Activated CD4-positive, alpha-beta T cell treated with anti-CD3 and anti-CD28 coated beads for 36 hours (primary cell): Measurements from ENCODE around the gene TBRG1. TPM values are rescaled to one million over a fixed set of nuclear protein-coding genes. Genes with fewer than 3 reads are reported as not detected.

ENCODE experiments used
- ATAC-seq: fragments of 200-7000 bp; cut with Tn5 transposase; one replicate; pipeline ENCODE4 v1.10.0; 2021; ENCODE audit warnings: mild to moderate bottlenecking, moderate library complexity
- CTCF ChIA-PET: fragments of 350-600 bp; sonication (Branson Sonifier 250); formaldehyde crosslinking; loops from one replicate; lab custom pipeline; 2021; ENCODE audit warnings: antibody characterized with exemption; lab: Charles Lee
- POLR2A ChIA-PET: fragments of 350-600 bp; sonication (Branson Sonifier 250); formaldehyde crosslinking; loops from one replicate; lab custom pipeline; 2021; ENCODE audit warnings: antibody characterized with exemption, inconsistent platforms; lab: Charles Lee
- DNase-seq: peaks from one replicate; pipeline ENCODE4 v3.0.0-alpha.2; 2020
- H3K27ac Mint-ChIP-seq: one replicate; pipeline ENCODE4 v1.8.0; 2021; ENCODE audit warnings: mixed read lengths
- H3K27me3 Mint-ChIP-seq: one replicate; pipeline ENCODE4 v1.8.0; 2021; ENCODE audit warnings: mixed read lengths
- H3K36me3 Mint-ChIP-seq: one replicate; pipeline ENCODE4 v1.8.0; 2021; ENCODE audit warnings: low read depth, mixed read lengths
- H3K4me1 Mint-ChIP-seq: one replicate; pipeline ENCODE4 v1.8.0; 2021; ENCODE audit warnings: mixed read lengths
- H3K4me3 Mint-ChIP-seq: one replicate; pipeline ENCODE4 v1.8.0; 2021; ENCODE audit warnings: mild to moderate bottlenecking, moderate library complexity, mixed read lengths
- H3K9me3 Mint-ChIP-seq: one replicate; pipeline ENCODE4 v1.8.0; 2021; ENCODE audit warnings: low read depth, mixed read lengths
- intact Hi-C, 2 experiments: fragments of 100-400 bp; cut with DNase I in 1 of 2; cut with micrococcal nuclease in 1 of 2; formaldehyde crosslinking; loops; one replicate each; pipeline versions ENCODE4 v1.14.2 to v1.15.1; 2022 to 2024; cut with DNase I, micrococcal nuclease
- total RNA-seq, 2 experiments: library from RNA; stranded (reverse); gene quantifications; one replicate each; pipeline ENCODE4 v1.2.3, GENCODE V29; 2021

TBRG1 gene
- total RNA-seq, 2 experiments from 2014 or later: 29.6 to 40.6 TPM

DNA sequence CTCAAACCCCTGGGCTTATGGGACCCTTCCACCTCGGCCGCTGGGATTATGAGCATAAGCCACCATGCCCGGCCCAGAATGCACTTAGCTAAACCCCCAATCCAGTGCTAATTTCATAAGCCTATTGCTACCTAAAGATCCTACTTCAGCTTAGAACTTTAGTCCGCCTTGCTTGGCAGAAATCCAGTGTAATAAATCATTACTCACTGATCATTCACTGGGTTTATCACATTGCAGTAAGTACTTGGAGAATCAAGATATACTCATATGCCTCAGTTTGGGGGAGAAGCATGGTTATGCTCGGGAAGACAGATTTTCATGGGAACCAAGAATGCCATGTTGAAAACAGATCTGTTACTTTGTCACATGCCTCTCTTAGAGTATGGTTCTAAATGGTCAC is 3.8 kb upstream of the TBRG1 start:
- Mint-ChIP-seq H3K4me1 (peaks cover 3% of the 10 kb centered on the region), H3K36me3 (peaks cover 1% of the 10 kb centered on the region), H3K27me3 (peaks cover 8% of the 10 kb centered on the region), H3K4me3 (no peak overlapping the region), H3K27ac (no peak overlapping the region), H3K9me3 (no peaks in the 10 kb centered on the region)
- intact Hi-C loops: no loop called here
- ChIA-PET CTCF (interaction anchor here (0.7 to 2.4 kb wide), 2 partner anchors 18 to 23 kb away, joined by 3 to 7 read pairs; no protein-coding TSS in a partner anchor), POLR2A (no interaction called here)
- no peak for DNase-seq
- no peak for ATAC-seq

DNA sequence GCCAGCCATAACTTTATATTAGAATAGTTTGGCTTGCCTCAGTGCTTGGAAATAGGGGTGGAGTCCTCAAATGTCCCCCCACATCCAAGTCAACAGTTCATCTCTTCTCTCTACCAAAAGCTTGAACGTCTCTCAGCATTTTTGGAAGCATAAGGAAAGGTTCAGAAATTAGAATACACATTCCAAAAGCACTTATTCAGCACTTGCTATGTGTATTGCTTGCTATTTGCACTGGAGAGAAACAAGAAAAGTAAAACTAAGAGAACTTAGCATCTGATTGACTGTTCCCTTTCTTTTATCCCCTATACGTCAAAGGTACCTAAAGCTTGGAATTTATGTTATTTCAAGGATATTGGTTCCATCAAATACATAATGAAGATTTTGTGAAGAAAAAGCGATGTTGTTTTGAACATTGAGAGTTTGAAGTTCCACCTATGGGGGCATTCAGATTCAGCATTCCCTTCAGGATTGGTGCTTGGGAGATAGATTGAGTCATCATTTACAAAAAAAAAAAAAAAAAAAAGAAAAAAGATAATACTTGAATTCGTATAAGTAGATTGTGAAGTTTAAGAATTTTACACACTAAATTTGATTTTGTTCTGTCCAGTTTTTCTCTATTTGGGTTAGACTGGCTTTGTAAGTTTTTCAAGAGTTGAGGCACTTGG is 1.3 kb downstream of the TBRG1 start:
- Mint-ChIP-seq H3K4me3 (peak overlapping the region; percentile 93), H3K36me3 (peaks cover 32% of the 10 kb centered on the region), H3K27ac (peak overlapping the region; percentile 95), H3K9me3 (no peaks in the 10 kb centered on the region), H3K27me3 (peaks cover 5% of the 10 kb centered on the region), H3K4me1 (peaks cover 25% of the 10 kb centered on the region)
- no peak for DNase-seq
- intact Hi-C loops: loop anchor here in 1 of 2 experiments (2.0 to 10.0 kb wide), 5 partner anchors 123 to 1591 kb away; partner anchors contain the start of genes ESAM, FAM118B, HYLS1 and RPUSD4
- POLR2A ChIA-PET: interaction anchor here (0.6 kb wide), 1 partner anchor 137 kb away, joined by 3 read pairs; no protein-coding TSS in a partner anchor
- ATAC-seq: no peak
- CTCF ChIA-PET: interaction anchor here (0.6 to 1.7 kb wide), 4 partner anchors 11 to 170 kb away, joined by 3 to 7 read pairs (median 5); no protein-coding TSS in a partner anchor

DNA sequence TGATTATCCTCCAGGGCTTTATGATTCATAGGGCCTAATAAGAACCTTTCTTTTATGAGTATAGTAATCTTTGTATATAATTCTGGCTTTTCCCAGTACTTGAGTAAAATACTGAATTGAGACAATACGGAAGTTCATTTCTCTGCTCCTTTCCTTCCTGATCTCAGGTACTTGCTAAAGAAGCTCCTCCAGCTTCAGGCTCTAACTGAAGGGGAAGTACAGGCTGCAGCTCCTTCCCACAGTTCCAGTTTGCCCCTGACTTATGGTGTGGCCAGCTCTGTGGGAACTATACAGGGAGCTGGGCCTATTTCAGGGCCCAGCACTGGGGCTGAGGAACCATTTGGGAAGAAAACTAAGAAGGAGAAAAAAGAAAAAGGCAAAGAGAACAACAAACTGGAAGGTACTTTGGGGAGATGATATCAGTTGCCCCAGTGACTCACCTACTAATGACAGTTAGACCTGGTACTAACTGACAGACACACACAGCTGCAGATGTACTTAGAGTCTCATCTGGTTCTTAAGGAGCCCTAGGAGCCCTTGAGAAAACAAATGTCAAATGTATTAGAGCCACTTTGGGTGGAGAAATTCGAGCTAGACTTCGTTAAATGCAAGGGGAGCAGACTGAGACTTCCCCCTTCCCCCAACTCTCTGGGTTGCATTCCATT is 3.0 kb downstream of the TBRG1 start:
- H3K36me3 Mint-ChIP-seq: peaks cover 37% of the 10 kb centered on the region
- ATAC-seq: no peak
- peaks cover 25% of the 10 kb centered on the region for H3K4me1 Mint-ChIP-seq
- intact Hi-C loops: loop anchor here in 1 of 2 experiments (10.0 kb wide), 1 partner anchor 1589 kb away; the partner anchor contains the start of genes FAM118B and RPUSD4
- H3K27ac Mint-ChIP-seq: peak overlapping the region; percentile 60
- no peak for DNase-seq
- no peaks in the 10 kb centered on the region for H3K9me3 Mint-ChIP-seq
- CTCF ChIA-PET: interaction anchor here (0.8 to 2.2 kb wide), 4 partner anchors 19 to 119 kb away, joined by 3 to 7 read pairs (median 6); no protein-coding TSS in a partner anchor
- no peaks in the 10 kb centered on the region for H3K27me3 Mint-ChIP-seq
- no peak overlapping the region for H3K4me3 Mint-ChIP-seq
- POLR2A ChIA-PET: no interaction called here

DNA sequence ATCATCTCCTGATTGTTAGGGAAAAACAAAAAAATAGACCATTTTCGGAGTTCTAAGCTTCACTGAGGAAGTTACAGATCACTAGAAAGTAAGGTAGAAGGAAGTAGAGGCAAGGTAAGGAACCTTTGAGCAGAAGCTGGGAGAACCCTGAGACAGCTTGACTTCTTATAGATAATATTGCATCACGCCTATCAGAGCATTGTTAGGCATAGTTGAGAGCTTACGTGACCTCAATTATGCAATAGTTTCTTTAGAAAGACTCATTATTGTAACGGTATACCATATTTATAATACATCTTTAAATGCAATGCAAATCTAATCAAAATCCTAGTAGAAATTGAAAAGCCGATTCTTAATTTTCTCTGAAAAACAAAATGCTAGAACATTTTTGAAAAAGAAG is 4.9 kb downstream of the TBRG1 start:
- Mint-ChIP-seq H3K36me3 (peaks cover 52% of the 10 kb centered on the region), H3K27ac (no peak overlapping the region), H3K4me3 (no peak overlapping the region), H3K4me1 (peaks cover 25% of the 10 kb centered on the region), H3K27me3 (no peaks in the 10 kb centered on the region), H3K9me3 (no peaks in the 10 kb centered on the region)
- ATAC-seq (no peak), DNase-seq (no peak)
- CTCF ChIA-PET: interaction anchor here (1.3 kb wide), 1 partner anchor 17 kb away, joined by 3 read pairs; no protein-coding TSS in a partner anchor
- POLR2A ChIA-PET: no interaction called here
- intact Hi-C loops: loop anchor here in 1 of 2 experiments (10.0 kb wide), 1 partner anchor 1587 kb away; the partner anchor contains the start of genes FAM118B and RPUSD4

DNA sequence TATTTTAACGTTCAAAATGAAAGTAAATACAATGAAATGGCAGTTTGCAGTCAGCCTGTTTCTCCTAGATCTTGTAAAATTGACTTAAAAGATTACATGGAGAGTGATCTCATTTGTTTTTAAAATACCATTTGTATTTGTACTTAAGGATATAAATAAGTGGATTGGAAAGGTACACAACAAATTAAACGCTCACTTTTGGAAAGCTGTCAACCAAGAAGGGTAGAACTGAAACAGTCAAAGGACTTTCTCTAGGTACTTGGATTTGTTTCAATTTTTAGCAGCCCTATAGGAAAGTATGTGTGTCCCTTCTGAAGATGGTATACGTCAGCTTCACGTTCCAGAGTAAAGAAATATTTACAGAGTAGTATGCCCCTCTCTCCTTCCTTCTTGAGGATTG is 7.3 kb downstream of the TBRG1 start:
- no peak for ATAC-seq
- Mint-ChIP-seq H3K27ac (no peak overlapping the region), H3K4me3 (no peak overlapping the region), H3K4me1 (peaks cover 12% of the 10 kb centered on the region), H3K27me3 (no peaks in the 10 kb centered on the region), H3K9me3 (no peaks in the 10 kb centered on the region), H3K36me3 (peaks cover 59% of the 10 kb centered on the region)
- ChIA-PET CTCF (interaction anchor here (1.0 to 1.9 kb wide), 4 partner anchors 10 to 215 kb away, joined by 3 to 7 read pairs (median 4); no protein-coding TSS in a partner anchor), POLR2A (no interaction called here)
- intact Hi-C loops: loop anchor here in 1 of 2 experiments (10.0 kb wide), 1 partner anchor 1585 kb away; the partner anchor contains the start of genes FAM118B and RPUSD4
- DNase-seq: no peak

DNA sequence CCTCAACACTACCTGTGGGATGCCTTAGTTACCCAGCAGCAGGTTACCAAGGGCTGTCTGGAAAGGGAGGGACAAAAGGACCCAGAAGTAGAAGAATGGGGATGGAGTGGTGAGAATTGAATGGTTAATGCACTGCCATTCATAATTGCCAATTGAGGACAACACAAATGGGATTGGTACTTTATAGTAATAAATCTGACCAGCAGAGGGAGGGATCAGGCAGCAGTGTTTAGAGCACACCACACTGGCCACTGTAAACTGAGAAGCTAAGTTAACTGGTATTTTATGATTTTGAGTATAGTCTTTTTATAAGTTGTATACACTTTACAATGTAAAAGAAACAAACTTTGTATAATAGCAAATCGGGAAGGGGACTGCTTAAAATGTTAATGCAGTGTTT is 10.7 kb downstream of the TBRG1 start:
- ChIA-PET CTCF (interaction anchor here (0.7 to 1.0 kb wide), 2 partner anchors 9 to 406 kb away, joined by 3 to 4 read pairs; no protein-coding TSS in a partner anchor), POLR2A (no interaction called here)
- intact Hi-C loops: no loop called here
- DNase-seq (no peak), ATAC-seq (no peak)
- Mint-ChIP-seq H3K27me3 (no peaks in the 10 kb centered on the region), H3K4me1 (peaks cover 2% of the 10 kb centered on the region), H3K36me3 (peaks cover 49% of the 10 kb centered on the region), H3K4me3 (no peak overlapping the region), H3K9me3 (no peaks in the 10 kb centered on the region), H3K27ac (no peak overlapping the region)

DNA sequence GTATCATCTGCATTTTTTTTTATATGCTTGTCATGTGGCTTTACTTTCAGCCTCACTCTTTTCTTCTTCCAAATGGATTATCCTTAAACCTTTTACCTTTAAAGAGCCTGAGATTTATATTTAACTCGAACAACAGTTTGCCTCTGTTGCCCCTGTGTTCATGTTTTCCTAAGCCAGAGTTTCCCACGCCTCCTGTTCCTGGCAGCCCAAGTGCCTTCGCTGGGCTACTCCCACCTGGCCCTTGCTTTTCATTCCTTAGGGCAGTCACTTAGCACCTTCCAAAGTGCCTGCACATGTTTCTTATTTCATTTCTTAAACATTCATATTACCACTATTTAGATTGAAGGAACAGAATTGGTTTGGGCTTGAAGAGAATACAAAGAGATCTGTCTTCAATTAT is 13.3 kb downstream of the TBRG1 start:
- CTCF ChIA-PET: interaction anchor here (0.8 kb wide), 1 partner anchor 8 kb away, joined by 3 read pairs; no protein-coding TSS in a partner anchor
- POLR2A ChIA-PET: no interaction called here
- DNase-seq (no peak), ATAC-seq (no peak)
- H3K4me3 Mint-ChIP-seq: no peak overlapping the region
- H3K27ac Mint-ChIP-seq: peak overlapping the region; percentile 14
- intact Hi-C loops: no loop called here
- no peaks in the 10 kb centered on the region for H3K9me3 Mint-ChIP-seq
- H3K36me3 Mint-ChIP-seq: peaks cover 38% of the 10 kb centered on the region
- no peaks in the 10 kb centered on the region for H3K4me1 Mint-ChIP-seq
- H3K27me3 Mint-ChIP-seq: no peaks in the 10 kb centered on the region

DNA sequence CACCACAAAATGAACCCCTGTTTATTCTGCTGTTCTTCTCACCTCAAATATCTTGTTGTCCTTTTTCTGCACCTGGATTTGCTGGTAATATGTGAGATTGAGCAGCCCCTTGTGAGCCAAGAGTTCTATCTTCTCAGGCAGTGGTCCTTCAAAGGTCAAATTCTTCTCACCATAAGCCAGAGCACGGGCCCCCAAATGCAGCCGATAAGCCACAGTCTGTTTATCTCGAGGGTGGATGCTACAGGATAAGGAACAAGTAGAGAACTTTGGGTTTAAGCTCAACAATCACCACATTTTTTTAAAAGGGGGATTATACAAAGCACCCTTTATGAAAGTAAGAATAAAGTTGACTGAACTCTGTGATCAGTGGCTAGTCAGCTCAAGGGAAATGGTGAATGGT is 15.8 kb downstream of the TBRG1 start:
- ATAC-seq (no peak), DNase-seq (no peak)
- no peaks in the 10 kb centered on the region for H3K4me1 Mint-ChIP-seq
- no peaks in the 10 kb centered on the region for H3K9me3 Mint-ChIP-seq
- peaks cover 19% of the 10 kb centered on the region for H3K36me3 Mint-ChIP-seq
- ChIA-PET POLR2A (no interaction called here), CTCF (interaction anchor here (0.7 to 2.4 kb wide), 3 partner anchors 120 to 156 kb away, joined by 3 to 8 read pairs (median 5); no protein-coding TSS in a partner anchor)
- intact Hi-C loops: no loop called here
- H3K27ac Mint-ChIP-seq: no peak overlapping the region
- H3K27me3 Mint-ChIP-seq: no peaks in the 10 kb centered on the region
- no peak overlapping the region for H3K4me3 Mint-ChIP-seq

DNA sequence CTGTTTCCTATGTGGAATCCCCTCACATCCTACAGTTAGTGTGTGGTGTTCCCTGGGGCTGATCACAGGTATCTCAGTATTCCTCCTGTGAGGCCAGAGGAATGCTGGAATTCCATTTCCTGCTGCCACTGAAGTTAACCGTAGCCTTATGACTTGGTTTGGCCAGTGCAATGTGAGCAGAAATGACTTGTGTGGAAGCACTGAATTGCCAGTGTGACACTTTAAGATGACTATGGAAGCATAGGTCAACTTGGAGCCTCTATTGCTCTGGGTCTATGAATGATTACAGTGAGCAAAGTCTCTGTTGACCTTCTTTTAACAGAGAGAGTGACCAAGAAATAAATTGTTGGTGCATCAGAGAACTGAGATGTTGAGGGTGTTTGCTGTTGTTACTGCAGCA is 16.5 kb downstream of the TBRG1 start:
- Mint-ChIP-seq H3K27me3 (no peaks in the 10 kb centered on the region), H3K4me3 (no peak overlapping the region), H3K27ac (no peak overlapping the region), H3K36me3 (peaks cover 16% of the 10 kb centered on the region), H3K4me1 (no peaks in the 10 kb centered on the region), H3K9me3 (no peaks in the 10 kb centered on the region)
- CTCF ChIA-PET: interaction anchor here (0.7 to 2.4 kb wide), 4 partner anchors 10 to 155 kb away, joined by 3 to 8 read pairs (median 6); no protein-coding TSS in a partner anchor
- POLR2A ChIA-PET: no interaction called here
- ATAC-seq: no peak
- intact Hi-C loops: no loop called here
- no peak for DNase-seq

DNA sequence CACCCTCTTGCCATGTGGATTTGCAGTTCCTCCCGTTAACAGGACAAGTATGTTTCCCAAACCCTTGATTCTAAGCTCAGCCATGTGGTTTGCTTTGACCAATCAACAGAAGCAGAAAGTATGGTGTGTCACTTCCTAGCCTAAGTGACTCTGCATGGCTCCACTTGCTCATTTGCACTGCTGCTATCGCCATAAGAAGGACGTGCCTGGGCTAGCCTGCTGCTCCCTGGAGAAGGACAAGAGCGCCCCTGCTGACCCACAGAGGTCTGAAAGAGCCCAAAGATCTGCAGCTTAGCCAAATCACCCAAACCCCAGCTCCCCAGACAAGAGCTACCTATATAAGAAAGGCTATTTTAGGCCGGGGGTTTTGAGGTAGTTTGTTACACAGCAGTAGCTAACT is 18.0 kb downstream of the TBRG1 start:
- Mint-ChIP-seq H3K36me3 (peaks cover 13% of the 10 kb centered on the region), H3K4me1 (peaks cover 3% of the 10 kb centered on the region), H3K9me3 (no peaks in the 10 kb centered on the region), H3K4me3 (no peak overlapping the region), H3K27me3 (no peaks in the 10 kb centered on the region), H3K27ac (no peak overlapping the region)
- intact Hi-C loops: no loop called here
- ChIA-PET POLR2A (no interaction called here), CTCF (interaction anchor here (0.6 to 2.4 kb wide), 4 partner anchors 9 to 158 kb away, joined by 3 to 8 read pairs (median 6); no protein-coding TSS in a partner anchor)
- no peak for ATAC-seq
- DNase-seq: no peak

DNA sequence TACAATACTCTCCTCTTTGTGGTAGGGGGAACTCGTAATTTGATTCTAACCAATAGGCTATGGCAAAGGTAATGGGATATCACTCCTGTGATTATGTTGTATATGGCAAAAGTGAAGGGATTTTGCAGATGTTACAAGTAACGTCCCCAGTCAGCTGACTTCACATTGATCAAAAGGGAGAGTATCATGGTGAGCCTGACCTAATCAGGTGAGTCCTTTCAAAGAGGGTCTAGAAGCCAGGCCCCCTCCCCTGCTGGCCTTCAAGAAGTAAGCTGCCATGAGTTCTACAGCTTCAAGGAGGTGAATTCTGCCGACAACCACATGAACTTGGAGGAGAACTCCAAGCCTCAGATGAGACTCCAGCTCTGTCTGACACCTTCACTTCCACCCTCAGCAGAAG is 20.0 kb downstream of the TBRG1 start:
- no peak for ATAC-seq
- Mint-ChIP-seq H3K36me3 (peaks cover 6% of the 10 kb centered on the region), H3K27ac (no peak overlapping the region), H3K4me1 (peaks cover 3% of the 10 kb centered on the region), H3K9me3 (no peaks in the 10 kb centered on the region), H3K4me3 (no peak overlapping the region), H3K27me3 (no peaks in the 10 kb centered on the region)
- DNase-seq: no peak
- CTCF ChIA-PET: interaction anchor here (0.7 to 1.6 kb wide), 3 partner anchors 9 to 24 kb away, joined by 3 to 7 read pairs (median 3); partner anchors contain the start of gene TBRG1
- POLR2A ChIA-PET: no interaction called here
- intact Hi-C loops: no loop called here
